GM12878 (cell line): Measurements from ENCODE around the gene PEAR1. TPM values are rescaled to one million over a fixed set of nuclear protein-coding genes. Genes with fewer than 3 reads are reported as not detected.

Experiments
- ATAC-seq: fragments of 200-7000 bp; cut with Tn5 transposase; 3 replicates; pipeline ENCODE4 v1.9.1; 2020; ENCODE audit warnings: mild to moderate bottlenecking, moderate library complexity
- BruUV-seq: library from RNA; stranded (reverse); fragments of 400-500 nt; replicated peaks from 2 replicates; lab custom pipeline; 2021; lab: Mats Ljungman, UMichigan
- CTCF ChIA-PET: fragments of 300-600 bp; sonication (Branson Sonifier 250); formaldehyde crosslinking; extraction: SDS; loops from one replicate; lab custom pipeline; 2021; ENCODE audit warnings: inconsistent platforms; lab: Yijun Ruan, JAX
- POLR2A ChIA-PET: fragments of 350-600 bp; formaldehyde crosslinking; extraction: SDS; loops from one replicate; lab custom pipeline; 2021; ENCODE audit warnings: inconsistent platforms; lab: Charles Lee
- RAD21 ChIA-PET: fragments of 300-600 bp; sonication (Branson Sonifier 250); formaldehyde crosslinking; loops from one replicate; lab custom pipeline; 2023; ENCODE audit warnings: antibody characterized with exemption; ENCODE audit not compliant: unreplicated experiment; lab: Charles Lee
- SMC1A ChIA-PET: fragments of 300-600 bp; sonication (Branson Sonifier 250); formaldehyde crosslinking; loops from one replicate; lab custom pipeline; 2023; ENCODE audit not compliant: unreplicated experiment, uncharacterized antibody; lab: Charles Lee
- DNase-seq: peaks from one replicate; pipeline ENCODE4 v3.0.0-alpha.2; 2011; ENCODE audit warnings: low read depth, low spot score
- FAIRE-seq: peaks from 3 replicates; lab custom pipeline; 2011; peaks lifted over from hg19 to GRCh38; lab: Jason Lieb, UNC
- H2AFZ ChIP-seq: 2 replicates; pipeline ENCODE4 v1.6.0; 2011; ENCODE audit warnings: low read depth, low read length, control low read depth; ENCODE audit not compliant: control insufficient read depth
- H3K27ac ChIP-seq: 2 replicates; pipeline ENCODE4 v1.5.1; 2011; ENCODE audit warnings: control low read depth; ENCODE audit not compliant: control insufficient read depth, insufficient read depth
- H3K27me3 ChIP-seq, 2 experiments: replicated peaks in 1 of 2; 2 replicates each; pipeline versions ENCODE4 v1.6.0 to v1.6.1; 2011; ENCODE audit warnings: low read length in 1 of 2; ENCODE audit not compliant: control insufficient read depth in 2 of 2, insufficient read depth in 2 of 2
- H3K36me3 ChIP-seq, 2 experiments: 2 replicates each; pipeline ENCODE4 v1.5.1; 2011; ENCODE audit warnings: low read length in 1 of 2; ENCODE audit not compliant: control insufficient read depth in 2 of 2, insufficient read depth in 2 of 2
- H3K4me1 ChIP-seq: 2 replicates; pipeline ENCODE4 v1.6.1; 2011; ENCODE audit warnings: mild to moderate bottlenecking, low read length, moderate library complexity, mixed read lengths; ENCODE audit not compliant: control insufficient read depth, insufficient read depth
- H3K4me2 ChIP-seq: 2 replicates; pipeline ENCODE4 v1.6.0; 2011; ENCODE audit warnings: control low read depth; ENCODE audit not compliant: control insufficient read depth, insufficient read depth
- H3K4me3 ChIP-seq: fragments of 200-600 bp; sonication (generic); 2 replicates; pipeline ENCODE4 v1.5.1; 2016
- H3K79me2 ChIP-seq: 2 replicates; pipeline ENCODE4 v1.6.0; 2011; ENCODE audit warnings: low read length; ENCODE audit not compliant: control insufficient read depth, insufficient read depth
- H3K9ac ChIP-seq: 2 replicates; pipeline ENCODE4 v1.8.0; 2011; ENCODE audit warnings: low read length, control low read depth, mixed read lengths; ENCODE audit not compliant: control insufficient read depth, insufficient read depth
- H3K9me3 ChIP-seq: replicated peaks from 3 replicates; pipeline ENCODE4 v1.5.1; 2011; ENCODE audit warnings: mild to moderate bottlenecking, low read length; ENCODE audit not compliant: control insufficient read depth, insufficient read depth
- H4K20me1 ChIP-seq: 2 replicates; pipeline ENCODE4 v1.6.0; 2011; ENCODE audit not compliant: control insufficient read depth, insufficient read depth
- ATF7 ChIP-seq: fragments of 450-650 bp; IDR thresholded peaks from 2 replicates; pipeline ENCODE4 v1.6.1; 2016; ENCODE audit warnings: low read depth, mild to moderate bottlenecking
- BHLHE40 ChIP-seq, 2 experiments: fragments of 450-650 bp in 1 of 2; IDR thresholded peaks; 2 replicates each; pipeline ENCODE4 v1.6.1; 2011 to 2017; ENCODE audit warnings: low read depth in 2 of 2, borderline replicate concordance in 1 of 2, improper control_type of control experiment in 1 of 2, low read length in 1 of 2, mild to moderate bottlenecking in 1 of 2
- DPF2 ChIP-seq: fragments of 450-650 bp; IDR thresholded peaks from 2 replicates; pipeline ENCODE4 v1.6.1; 2017; ENCODE audit warnings: mild to moderate bottlenecking
- E4F1 ChIP-seq: fragments of 450-650 bp; IDR thresholded peaks from 2 replicates; pipeline ENCODE4 v1.6.1; 2018; ENCODE audit warnings: borderline replicate concordance, mild to moderate bottlenecking; ENCODE audit not compliant: partially characterized antibody
- FOXM1 ChIP-seq: IDR thresholded peaks from 2 replicates; pipeline ENCODE4 v1.6.1; 2012; ENCODE audit warnings: low read depth, mild to moderate bottlenecking, inconsistent platforms, low read length, moderate library complexity
- GABPA ChIP-seq: IDR thresholded peaks from 2 replicates; pipeline ENCODE4 v1.6.1; 2014; ENCODE audit warnings: antibody characterized with exemption, low read depth, mild to moderate bottlenecking, inconsistent platforms
- HCFC1 ChIP-seq: fragments of 150-350 bp; IDR thresholded peaks from 2 replicates; pipeline ENCODE4 v1.6.1; 2014; ENCODE audit warnings: low read length
- MEF2B ChIP-seq: fragments of 450-650 bp; IDR thresholded peaks from 2 replicates; pipeline ENCODE4 v1.6.1; 2018; ENCODE audit warnings: mild to moderate bottlenecking, moderate library complexity; ENCODE audit not compliant: partially characterized antibody, poor library complexity, severe bottlenecking
- RB1 ChIP-seq: fragments of 450-650 bp; formaldehyde crosslinking; IDR thresholded peaks from 2 replicates; pipeline ENCODE4 v1.6.1; 2017; ENCODE audit warnings: mild to moderate bottlenecking, borderline replicate concordance
- RFX5 ChIP-seq: IDR thresholded peaks from 2 replicates; pipeline ENCODE4 v1.6.1; 2011; ENCODE audit warnings: low read depth, low read length, improper control_type of control experiment
- SIX5 ChIP-seq: IDR thresholded peaks from 2 replicates; pipeline ENCODE4 v1.6.1; 2011; ENCODE audit warnings: mild to moderate bottlenecking, low read depth, low read length, moderate library complexity; ENCODE audit not compliant: severe bottlenecking
- SKIL ChIP-seq: fragments of 450-650 bp; IDR thresholded peaks from 2 replicates; pipeline ENCODE4 v1.6.1; 2017; ENCODE audit warnings: mild to moderate bottlenecking, low read depth, inconsistent platforms; ENCODE audit not compliant: poor library complexity, severe bottlenecking
- SPI1 ChIP-seq: IDR thresholded peaks from 2 replicates; pipeline ENCODE4 v1.6.1; 2011; ENCODE audit warnings: low read depth, mild to moderate bottlenecking, low read length, moderate library complexity, borderline replicate concordance; ENCODE audit not compliant: insufficient read depth
- TCF12 ChIP-seq: IDR thresholded peaks from 2 replicates; pipeline ENCODE4 v1.6.1; 2011; ENCODE audit warnings: low read depth, mild to moderate bottlenecking, low read length
- ZNF217 ChIP-seq: fragments of 450-650 bp; IDR thresholded peaks from 2 replicates; pipeline ENCODE4 v1.6.1; 2017; ENCODE audit warnings: antibody characterized with exemption, mild to moderate bottlenecking
- ZNF687 ChIP-seq: fragments of 450-650 bp; IDR thresholded peaks from 2 replicates; pipeline ENCODE4 v1.6.1; 2017; ENCODE audit warnings: mild to moderate bottlenecking, moderate library complexity
- WGBS: methylation state at CpG from one replicate; pipeline ENCODE4 v1.1.6; 2016; ENCODE audit warnings: low lambda C conversion rate; ENCODE audit not compliant: insufficient replicate concordance, insufficient coverage; ENCODE audit errors: missing lambda C conversion rate; 5-methylcytosine and 5-hydroxymethylcytosine counted together
- in situ Hi-C: fragments of 300-500 bp; cut with MboI; formaldehyde crosslinking; loops from 9 replicates; pipeline ENCODE4 v1.14.3; 2018; ENCODE audit warnings: mixed read lengths
- intact Hi-C: fragments of 100-400 bp; cut with micrococcal nuclease; formaldehyde crosslinking; loops from one replicate; pipeline ENCODE4 v1.14.2; 2022; ENCODE audit not compliant: unreplicated experiment
- polyA plus RNA-seq, 11 experiments: library from polyadenylated mRNA; depleted of rRNA in 4 of 11; unstranded in 6 of 11; stranded (reverse) in 5 of 11; fragments of >200 nt; fragmentation: Nextera tagmentation in 4 of 11; fragmentation: Illumina TruSeq in 1 of 11; extraction: Ambion mirVana in 4 of 11; extraction: Trizol in 1 of 11; gene quantifications; 1 replicate in 1 of 11; 2 replicates in 10 of 11; pipeline versions ENCODE4 v1.2.1 to v1.2.3, GENCODE V29; 2011 to 2016; ENCODE audit warnings: inconsistent platforms in 2 of 11, missing spikeins in 2 of 11, low read depth in 1 of 11
- total RNA-seq, 4 experiments: library from RNA; depleted of rRNA in 3 of 4; stranded (reverse); fragments of >200 nt in 3 of 4; fragmentation: Illumina TruSeq in 1 of 4; extraction: Trizol in 1 of 4; gene quantifications; 2 replicates each; pipeline versions ENCODE4 v1.2.1 to v1.2.3, GENCODE V29; 2013 to 2021

PEAR1 gene
- total and polyA plus RNA-seq, 10 of the 15 experiments (the other 5 are each of a cell fraction or from before 2014, with no cell fraction given), result not detected

DNA sequence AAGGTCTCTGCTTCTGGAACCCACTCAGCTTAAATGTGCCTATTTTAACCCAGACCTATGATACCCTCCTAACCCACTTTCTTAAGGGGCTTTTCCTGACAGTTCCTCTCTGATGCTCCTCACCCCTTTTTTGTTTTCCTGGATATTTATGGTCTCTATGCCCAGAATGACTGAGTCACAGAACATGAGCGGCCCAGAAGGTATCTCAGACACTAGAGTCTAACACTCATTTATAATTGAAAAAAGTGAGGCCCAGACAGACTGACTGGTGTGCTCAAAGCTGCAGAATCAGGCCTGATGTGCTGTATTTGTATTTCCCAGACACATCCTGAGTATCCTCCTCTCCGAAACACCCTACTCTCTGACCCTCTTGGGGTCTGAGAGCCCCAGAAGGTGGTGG, 70.9 kb downstream of the PEAR1 start:
- H3K9me3 ChIP-seq, result no peaks in the 10 kb centered on the region
- H3K4me3 ChIP-seq, result no peak overlapping the region
- no peaks in the 10 kb centered on the region for H4K20me1 ChIP-seq
- H3K27ac ChIP-seq, result no peak overlapping the region
- SMC1A ChIA-PET, result interaction anchor here (0.8 to 1.2 kb wide), 2 partner anchors 18 to 106 kb away, joined by 3 read pairs; no protein-coding TSS in a partner anchor
- no peaks in the 10 kb centered on the region for H3K79me2 ChIP-seq
- RAD21 ChIA-PET, result no interaction called here
- ATAC-seq (no peak), FAIRE-seq (no peak), DNase-seq (no peak)
- no peak overlapping the region for H2AFZ ChIP-seq
- in situ Hi-C loops, result no loop called here
- H3K4me1 ChIP-seq, result no peaks in the 10 kb centered on the region; the same call in 1 of the 2 replicates
- no peak overlapping the region for H3K9ac ChIP-seq
- BruUV-seq, result no TSS peak
- peaks cover 0 to 3% of the 10 kb centered on the region in 2 experiments; a peak in 2 of 4 replicates for H3K36me3 ChIP-seq
- CTCF ChIA-PET, result interaction anchor here (1.5 to 3.3 kb wide), 2 partner anchors 110 to 126 kb away, joined by 3 to 12 read pairs; no protein-coding TSS in a partner anchor
- intact Hi-C loops, result no loop called here
- POLR2A ChIA-PET, result interaction anchor here (1.3 kb wide), 1 partner anchor 27 kb away, joined by 3 read pairs; no protein-coding TSS in a partner anchor
- no peak overlapping the region for H3K4me2 ChIP-seq
- no peaks in the 10 kb centered on the region for H3K27me3 ChIP-seq
- WGBS, result 63% methylated on average over 2 of the region's 2 CpGs
- TF ChIP-seq ZNF687 (no peak), DPF2 (no peak), SPI1 (no peak), ZNF217 (no peak), SIX5 (no peak), MEF2B (no peak), BHLHE40 (IDR thresholded peaks at IDR 0.05; ENCODE audit: borderline replicate concordance in 1 of 2, low read depth in 2 of 2, low read length in 1 of 2) (no peak), SKIL (no peak), RB1 (no peak), E4F1 (no peak), FOXM1 (no peak), ATF7 (no peak), GABPA (no peak), RFX5 (no peak), HCFC1 (no peak), TCF12 (no peak)
